Spleen (tissue), 7 donors: ENCODE data around the gene KRT24.

Experiments
- POLR2A ChIP-seq, 3 donors: fragments of 450-650 bp; IDR thresholded peaks; one replicate each; pipeline ENCODE4 v1.5.1; 2017; ENCODE audit warnings: antibody characterized with exemption in 3 of 3, mild to moderate bottlenecking in 1 of 3
- POLR2AphosphoS5 ChIP-seq, 3 donors: sonication (generic); formaldehyde crosslinking; IDR thresholded peaks; one replicate each; pipeline ENCODE4 v1.5.1; 2017; ENCODE audit warnings: antibody characterized with exemption in 3 of 3
- TF ChIP-seq, protein P1 (sequence below), 11 experiments: fragments of 200-600 bp in 7 of 11; fragments of 450-650 bp in 4 of 11; sonication (generic) in 4 of 11; IDR thresholded peaks in 8 of 11; conservative IDR thresholded peaks in 3 of 11; 1 replicate in 7 of 11; 2 replicates in 4 of 11; pipeline versions ENCODE4 v1.4.0 to v1.8.0; 2016 to 2021; ENCODE audit warnings: antibody characterized with exemption in 11 of 11, inconsistent platforms in 4 of 11, mild to moderate bottlenecking in 1 of 11
- donor health status: DM: no; HTN: no; CAD: no; lungs with moderate emphysema.
- donor health status: DM: no; HTN: no; CAD: no.
- donor health status: DM: no; HTN: no; CAD: no.

DNA sequence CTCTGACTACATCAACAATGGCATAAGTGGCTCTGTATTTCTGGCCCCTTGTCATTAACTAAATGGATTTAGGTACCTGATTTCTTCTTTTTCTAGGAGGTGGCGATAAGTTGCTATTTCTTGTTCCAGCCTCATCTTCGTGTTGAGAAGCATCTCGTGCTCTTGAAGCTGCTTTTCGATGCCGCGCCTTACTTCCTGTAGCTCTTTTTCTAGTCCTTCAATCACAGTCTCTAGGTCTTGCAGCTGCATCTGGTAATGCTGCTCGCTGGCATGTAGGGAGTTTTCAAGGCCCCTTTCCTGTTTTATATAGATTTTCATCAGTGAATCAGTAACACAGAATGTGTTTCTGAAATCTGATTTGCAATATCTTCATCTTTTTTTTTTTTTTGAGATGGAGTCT is 43.6 kb downstream of the KRT24 start:
- TF ChIP-seq POLR2A (IDR thresholded peaks at IDR 0.05): no peak
- TF ChIP-seq, protein P1, sequence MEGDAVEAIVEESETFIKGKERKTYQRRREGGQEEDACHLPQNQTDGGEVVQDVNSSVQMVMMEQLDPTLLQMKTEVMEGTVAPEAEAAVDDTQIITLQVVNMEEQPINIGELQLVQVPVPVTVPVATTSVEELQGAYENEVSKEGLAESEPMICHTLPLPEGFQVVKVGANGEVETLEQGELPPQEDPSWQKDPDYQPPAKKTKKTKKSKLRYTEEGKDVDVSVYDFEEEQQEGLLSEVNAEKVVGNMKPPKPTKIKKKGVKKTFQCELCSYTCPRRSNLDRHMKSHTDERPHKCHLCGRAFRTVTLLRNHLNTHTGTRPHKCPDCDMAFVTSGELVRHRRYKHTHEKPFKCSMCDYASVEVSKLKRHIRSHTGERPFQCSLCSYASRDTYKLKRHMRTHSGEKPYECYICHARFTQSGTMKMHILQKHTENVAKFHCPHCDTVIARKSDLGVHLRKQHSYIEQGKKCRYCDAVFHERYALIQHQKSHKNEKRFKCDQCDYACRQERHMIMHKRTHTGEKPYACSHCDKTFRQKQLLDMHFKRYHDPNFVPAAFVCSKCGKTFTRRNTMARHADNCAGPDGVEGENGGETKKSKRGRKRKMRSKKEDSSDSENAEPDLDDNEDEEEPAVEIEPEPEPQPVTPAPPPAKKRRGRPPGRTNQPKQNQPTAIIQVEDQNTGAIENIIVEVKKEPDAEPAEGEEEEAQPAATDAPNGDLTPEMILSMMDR (IDR thresholded peaks at IDR 0.05 in 8 of 11, conservative IDR thresholded peaks at IDR 0.05 in 3 of 11): no peak
- no peak for TF ChIP-seq POLR2AphosphoS5 (IDR thresholded peaks at IDR 0.05)
